SIG-M5 treated with dmso at 0.1 percent for 504 hours (cell line): ENCODE results near the gene PPM1D.
"Not testable (repeated sequence)": the region's sequence is repeated elsewhere in the genome, so short reads cannot be mapped to it uniquely, and the experiment has no call there.

ENCODE experiments used
- DNase-seq: peaks from one replicate; lab custom pipeline; 2025; ENCODE audit not compliant: unreplicated experiment; lab: John Stamatoyannopoulos, UW

The PPM1D gene

GRCh38 chr17:60664022-60664421 is 64.0 kb downstream of the PPM1D start:
- DNase-seq = no peak

DNA sequence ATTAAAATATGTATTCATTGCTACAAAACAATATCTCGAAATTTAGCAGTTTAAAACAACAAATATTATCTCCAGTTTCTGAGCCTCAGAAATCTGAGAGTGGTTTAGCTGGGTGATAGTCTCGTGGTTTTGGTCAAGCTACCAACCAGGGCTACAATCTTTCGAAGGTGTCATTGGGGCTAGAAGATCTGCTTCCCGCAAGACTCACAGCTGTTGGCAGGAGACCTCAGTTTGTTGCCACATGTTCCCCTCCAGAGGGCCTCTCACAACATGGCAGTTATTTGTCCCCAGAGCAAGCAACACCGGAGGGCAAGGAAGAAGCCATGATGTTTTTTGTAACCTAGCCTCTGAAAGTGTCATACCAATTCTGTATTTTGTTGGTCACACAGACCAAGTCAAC is 65.6 kb downstream of the PPM1D start:
- DNase-seq = no peak

- DNase-seq = not testable (repeated sequence)
Measured at GRCh38 chr17:60668741-60669140, 68.7 kb downstream of the PPM1D start.

GRCh38 chr17:60671482-60671881 is 71.5 kb downstream of the PPM1D start:
- no peak for DNase-seq

GRCh38 chr17:60674637-60675036 is 74.6 kb downstream of the PPM1D start:
- DNase-seq = not testable (repeated sequence)

- DNase-seq = no peak
Measured at GRCh38 chr17:60675997-60676396, 76.0 kb downstream of the PPM1D start.

DNA sequence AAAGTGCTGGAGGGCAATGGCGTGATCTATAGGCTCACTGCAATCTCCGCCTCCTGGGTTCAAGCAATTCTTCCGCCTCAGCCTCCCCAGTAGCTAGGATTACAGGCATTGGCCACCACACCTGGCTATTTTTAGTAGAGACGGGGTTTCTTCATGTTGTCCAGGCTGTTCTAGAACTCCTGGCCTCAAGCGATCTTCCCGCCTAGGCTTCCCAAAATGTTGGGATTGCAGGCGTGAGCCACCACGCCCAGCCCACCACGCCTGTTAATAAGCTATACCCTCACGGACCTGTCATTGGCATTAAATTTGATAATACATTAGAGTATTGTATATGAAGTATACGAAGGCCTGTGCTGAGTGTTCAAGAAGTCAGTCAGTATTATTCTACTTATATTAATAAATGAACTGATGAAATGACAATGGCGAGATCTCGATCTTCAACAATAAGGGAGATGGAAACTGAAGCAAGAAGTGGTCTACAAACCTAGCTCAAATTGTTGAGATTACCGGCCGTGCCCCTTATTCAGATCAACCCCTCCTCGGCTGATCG is 76.8 kb downstream of the PPM1D start:
- DNase-seq = no peak

- peak; percentile 100 for DNase-seq
Measured at GRCh38 chr17:60677308-60678117, 77.5 kb downstream of the PPM1D start, which contains the start of gene BCAS3. TSS of gene BCAS3 (plus strand) at chr17:60677851.

DNA sequence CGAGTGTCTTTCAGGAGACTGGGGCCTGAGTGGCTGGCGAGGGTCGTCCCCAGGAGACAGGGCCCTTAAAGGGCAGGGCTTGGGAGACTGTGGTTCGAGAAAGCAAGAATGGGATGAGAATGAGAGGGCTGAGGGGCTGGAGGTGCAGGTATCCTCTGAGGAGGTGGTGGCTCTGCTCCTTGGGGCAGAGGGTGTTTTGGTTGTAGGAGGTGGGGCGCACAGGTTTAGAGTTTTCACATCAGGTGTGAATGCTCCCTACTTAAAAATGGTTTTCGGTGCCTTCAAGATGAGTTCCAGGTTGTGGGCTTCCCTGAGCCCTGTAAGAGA is 78.1 kb downstream of the PPM1D start:
- DNase-seq = no peak

- DNase-seq = no peak
Measured at GRCh38 chr17:60679287-60679686, 79.3 kb downstream of the PPM1D start.

- no peak for DNase-seq
Measured at GRCh38 chr17:60680754-60681153, 80.8 kb downstream of the PPM1D start.

DNA sequence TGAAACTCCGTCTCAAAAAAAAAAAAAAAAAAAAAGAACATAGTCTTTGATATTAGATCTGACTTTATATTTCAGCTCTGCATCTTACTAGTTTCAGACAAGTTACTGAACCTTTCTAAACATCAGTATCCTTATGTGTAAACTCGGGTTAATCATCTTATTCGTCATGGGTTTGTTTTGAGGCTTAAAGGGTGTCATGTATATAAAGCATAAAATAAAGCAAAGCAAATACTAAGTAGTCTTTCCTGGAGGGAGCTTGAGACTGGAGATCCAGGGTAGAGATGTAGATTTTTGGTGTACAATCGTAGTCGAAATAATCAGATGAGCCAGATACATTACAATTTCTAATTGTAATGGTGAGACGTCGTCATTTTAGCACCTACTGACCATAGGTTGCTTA is 85.4 kb downstream of the PPM1D start:
- DNase-seq = no peak

DNA sequence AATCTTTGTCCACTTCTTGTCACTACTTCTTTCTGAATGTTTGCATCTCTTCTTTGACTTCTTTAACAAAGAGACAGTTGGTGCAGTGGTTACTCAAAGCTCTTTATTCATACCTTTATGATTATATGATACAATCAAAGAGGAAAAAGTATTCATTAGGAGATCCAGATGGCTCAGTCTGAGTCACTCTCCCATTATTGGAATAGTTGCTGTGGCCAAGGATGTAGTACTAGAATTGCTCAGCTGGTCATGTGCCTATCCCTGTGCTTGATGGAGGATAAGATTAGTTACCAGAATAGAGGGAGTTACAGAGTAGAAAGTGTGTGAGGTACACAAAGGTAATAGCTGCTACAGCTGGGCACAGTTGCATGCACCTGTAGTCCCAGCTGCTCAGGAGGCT is 96.0 kb downstream of the PPM1D start:
- DNase-seq = no peak

- DNase-seq = no peak
Measured at GRCh38 chr17:60699090-60699489, 99.1 kb downstream of the PPM1D start.

GRCh38 chr17:60704170-60704569 is 104.2 kb downstream of the PPM1D start:
- DNase-seq = no peak

- no peak for DNase-seq
Measured at GRCh38 chr17:60712675-60713074, 112.7 kb downstream of the PPM1D start.

DNA sequence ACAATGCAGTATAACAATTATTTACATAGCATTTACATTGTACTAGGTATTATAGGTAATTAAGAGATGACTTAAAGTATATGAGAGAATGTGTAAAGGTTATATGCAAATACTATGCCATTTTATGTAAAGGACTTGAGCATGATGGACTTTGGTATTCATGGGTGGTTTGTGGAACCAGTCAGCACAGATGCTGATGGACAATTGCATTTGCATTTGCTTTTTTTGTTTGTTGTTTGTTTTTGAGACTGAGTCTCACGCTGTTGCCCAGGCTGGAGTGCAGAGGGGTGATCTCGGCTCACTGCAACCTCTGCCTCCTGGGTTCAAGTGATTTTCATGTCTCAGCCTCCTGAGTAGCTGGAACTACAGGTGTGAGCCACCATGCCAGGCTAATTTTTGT is 113.6 kb downstream of the PPM1D start:
- no peak for DNase-seq
